CD4-positive, alpha-beta T cell treated with Interleukin-12 subunit alpha and Interleukin-12 subunit beta, for 1 hour (primary cell): ENCODE data around the gene TWIST2.

ENCODE experiments used
- DNase-seq: peaks from one replicate; pipeline ENCODE4 v3.0.0-alpha.2; 2020

The TWIST2 gene

DNA sequence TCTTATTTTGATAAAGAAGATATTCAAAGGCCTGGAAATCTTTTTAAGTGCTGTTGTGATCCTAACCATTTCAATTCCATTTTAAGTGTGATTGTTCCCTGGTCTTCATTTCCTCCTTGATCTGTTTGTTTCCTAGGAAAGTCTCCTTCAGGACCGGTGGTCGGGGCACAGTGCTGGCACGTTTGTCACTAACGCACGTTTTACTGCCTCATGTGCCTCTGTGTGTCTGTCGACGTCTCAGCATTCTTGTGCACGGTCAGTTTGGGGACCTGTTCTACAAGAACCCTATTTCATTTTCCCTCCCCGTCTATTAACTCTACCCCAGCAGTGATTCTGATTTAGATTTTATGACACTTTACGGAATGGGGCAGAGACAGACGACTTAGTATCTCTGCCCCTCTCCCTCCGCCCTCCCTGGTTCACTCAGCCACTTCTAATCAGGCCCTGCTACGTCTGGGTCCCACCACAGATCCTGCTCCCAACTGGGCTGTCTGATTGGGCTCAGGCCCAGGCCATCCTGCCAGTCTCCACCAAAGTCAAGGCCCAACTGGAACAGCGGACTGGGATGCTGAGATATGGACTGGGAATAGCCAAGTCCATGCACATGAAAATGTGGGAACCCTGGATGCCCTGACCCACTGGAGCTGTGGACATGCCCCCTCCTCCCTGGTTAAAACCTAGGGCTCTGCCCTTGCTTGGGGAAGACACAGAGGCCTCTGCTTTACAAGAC lies 95.6 kb downstream of the TWIST2 start:
- DNase-seq: no peak

DNA sequence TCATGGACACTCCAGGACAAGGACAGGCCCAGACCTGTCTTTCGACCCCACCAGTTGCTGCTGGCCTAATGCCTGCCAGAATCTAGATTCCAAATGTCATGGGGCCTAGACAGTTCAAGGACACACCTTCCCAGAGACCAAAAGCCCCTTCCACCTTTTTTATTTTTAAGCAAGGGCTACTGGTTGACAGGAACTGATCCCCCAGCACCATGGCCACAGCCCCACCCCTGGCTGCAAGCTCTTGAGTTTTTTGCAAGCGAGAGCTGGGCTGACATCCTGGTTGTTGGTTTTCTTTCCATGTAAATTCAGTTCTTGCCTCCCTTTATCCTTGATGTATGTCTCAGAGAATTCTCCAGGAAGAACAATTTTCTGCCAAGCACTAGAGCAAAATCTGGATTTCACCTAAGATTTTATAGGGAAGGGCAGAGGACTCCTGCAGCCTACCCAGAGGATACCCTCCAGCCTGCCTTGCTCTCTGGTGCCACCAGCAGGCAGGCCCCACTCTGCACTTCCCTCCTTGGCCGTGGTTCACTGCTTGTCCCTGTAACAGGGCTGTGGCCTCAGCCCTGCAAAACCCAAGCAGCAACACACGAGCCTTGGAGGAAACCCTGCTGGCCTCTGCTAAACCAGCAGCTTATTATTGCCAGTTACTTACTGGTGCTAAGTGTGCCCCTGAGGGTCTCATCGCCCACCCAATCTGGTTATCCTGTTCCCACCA lies 97.7 kb downstream of the TWIST2 start:
- DNase-seq: no peak

DNA sequence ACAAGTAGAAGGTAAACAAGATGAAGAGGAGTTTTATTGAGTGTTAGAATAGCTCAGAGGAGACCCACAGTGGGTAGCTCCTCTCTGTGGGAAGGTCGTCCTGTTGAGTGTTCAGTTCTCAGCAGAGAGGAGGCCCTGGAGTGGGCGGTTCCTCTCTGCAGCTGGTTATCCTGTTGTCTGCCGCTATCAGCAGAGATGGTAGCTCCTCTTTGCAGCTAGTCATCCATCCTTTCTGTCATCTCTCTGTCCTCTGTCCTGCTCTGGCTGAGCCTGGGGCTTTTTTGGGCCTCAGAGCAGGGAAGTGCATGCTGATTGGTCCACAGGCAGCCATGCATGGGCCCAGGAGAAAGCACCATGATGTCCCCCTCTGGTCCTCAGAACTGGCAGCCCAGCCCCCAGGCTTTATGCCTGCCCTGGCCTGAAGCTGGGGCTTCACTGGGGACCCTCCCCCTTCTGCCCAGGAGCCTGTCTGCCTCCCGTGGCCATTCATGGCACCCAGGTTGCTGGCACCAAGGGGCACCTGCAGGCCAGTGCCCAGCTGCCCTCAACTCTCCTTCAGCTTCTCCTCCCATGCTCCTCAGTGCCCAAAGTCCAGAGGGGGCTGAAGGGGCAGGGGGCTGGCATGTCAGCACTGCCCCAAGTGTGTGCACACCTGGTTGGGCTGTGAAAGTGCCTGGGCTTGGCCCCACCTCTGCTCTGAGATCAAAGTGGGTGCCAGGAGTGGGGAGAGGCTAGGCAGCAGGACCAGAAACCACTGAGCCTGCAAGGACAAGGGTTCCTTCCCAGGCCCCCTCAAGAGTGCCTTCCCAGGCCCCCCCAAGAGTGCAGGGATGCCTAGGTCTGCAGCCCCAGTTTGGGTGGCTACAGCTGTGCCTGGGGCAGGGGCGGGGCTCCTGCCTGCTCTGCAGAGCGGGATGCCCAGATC lies 98.7 kb downstream of the TWIST2 start:
- no peak for DNase-seq

DNA sequence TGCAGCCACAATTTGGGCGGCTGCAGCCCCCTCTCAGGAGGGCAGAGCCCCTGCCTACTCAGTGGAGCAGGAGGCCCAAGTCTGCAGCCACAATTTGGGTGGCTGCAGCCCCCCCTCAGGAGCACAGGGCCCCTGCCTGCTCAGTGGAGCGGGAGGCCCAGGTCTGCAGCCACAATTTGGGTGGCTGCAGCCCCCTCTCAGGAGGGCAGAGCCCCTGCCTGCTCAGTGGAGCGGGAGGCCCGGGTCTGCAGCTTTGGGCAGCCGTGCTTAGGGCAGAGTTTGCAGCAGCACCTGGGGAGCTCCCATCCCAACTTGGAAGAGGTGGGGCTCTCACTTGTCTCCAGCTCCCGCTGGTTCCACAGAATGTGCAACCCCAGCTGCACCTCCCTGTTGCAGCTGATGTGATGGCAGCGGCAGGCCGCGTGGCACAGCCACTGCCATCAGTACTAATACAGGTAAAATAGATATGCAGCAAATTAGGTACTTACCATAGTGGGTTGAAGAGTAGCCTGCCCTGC lies 99.4 kb downstream of the TWIST2 start:
- no peak for DNase-seq

DNA sequence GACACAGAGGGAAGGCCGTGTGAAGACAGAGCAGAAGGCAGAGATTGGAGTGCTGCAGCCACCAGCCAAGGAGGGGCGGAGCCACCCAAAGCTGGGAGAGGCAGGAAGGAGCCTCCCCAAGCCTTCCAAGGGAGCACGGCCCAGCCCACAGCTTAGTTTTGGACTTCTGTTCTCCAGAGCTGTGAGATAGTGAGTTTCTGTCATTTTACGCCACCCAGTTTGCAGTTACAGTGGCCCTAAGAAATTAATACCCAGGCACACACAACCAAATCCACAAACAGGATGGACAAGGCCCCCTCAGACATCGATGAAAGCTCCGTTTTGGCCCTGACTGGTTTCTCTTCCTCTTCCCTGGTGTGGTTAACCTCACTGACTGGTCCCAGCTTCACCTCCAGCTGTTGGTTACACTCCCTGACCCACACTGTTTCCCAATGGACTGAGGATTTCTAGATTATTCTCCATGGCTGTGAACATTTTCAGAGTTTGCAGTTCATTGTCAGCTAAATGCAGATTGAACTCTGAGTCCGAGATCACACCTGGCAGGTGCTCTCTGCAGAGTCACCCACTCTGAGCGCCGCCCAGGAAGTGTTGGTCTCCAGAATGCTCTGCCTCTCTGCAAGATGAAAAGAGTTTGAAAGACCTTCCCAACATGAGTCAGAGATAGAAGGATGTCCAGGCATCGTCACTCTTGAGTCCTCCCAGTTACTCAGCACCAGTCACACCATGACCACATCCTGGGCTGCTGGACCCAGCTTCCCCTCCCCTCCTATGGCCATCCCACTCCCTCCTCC lies 100.2 kb downstream of the TWIST2 start:
- DNase-seq: no peak

DNA sequence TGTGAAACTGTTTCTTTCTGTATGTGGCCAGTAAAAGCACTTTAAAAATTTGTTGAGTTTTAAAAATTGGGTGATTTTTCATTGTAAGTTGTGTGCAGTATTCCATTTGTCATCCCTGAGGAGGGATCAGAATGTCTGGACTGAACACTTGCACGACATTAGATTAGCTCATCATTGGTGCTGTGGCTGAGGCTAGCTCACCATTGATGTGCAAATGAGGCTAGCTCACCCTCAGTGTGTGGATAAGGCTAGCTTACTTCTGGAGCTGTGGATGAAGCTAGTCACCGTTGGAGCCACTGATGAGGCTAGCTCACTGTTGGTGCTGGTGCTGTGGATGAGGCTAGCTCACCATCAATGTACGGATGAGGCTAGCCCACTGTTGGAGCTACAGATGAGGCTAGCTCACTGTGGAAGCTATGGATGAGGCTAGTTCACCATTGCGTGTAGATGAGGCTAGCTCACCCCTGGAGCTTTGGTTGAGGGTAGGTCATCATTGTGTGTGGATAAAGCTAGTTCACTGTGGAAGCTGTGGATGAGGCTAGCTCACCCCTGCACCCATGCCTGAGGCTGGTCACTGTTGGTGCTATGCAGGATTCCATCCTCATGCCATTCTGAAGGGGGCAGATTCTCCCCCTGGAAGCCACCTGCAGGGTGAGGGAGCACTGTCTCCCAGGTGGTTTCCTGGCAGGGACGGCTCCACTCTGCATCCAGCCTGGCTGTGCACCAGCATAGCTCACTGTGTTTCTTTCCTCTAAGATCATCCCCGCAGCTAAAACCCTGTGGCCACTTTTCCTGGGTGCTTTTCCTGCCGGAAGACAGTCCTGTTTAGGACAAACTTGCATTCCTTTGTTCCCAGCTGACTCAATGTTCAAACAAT lies 101.1 kb downstream of the TWIST2 start:
- no peak for DNase-seq

DNA sequence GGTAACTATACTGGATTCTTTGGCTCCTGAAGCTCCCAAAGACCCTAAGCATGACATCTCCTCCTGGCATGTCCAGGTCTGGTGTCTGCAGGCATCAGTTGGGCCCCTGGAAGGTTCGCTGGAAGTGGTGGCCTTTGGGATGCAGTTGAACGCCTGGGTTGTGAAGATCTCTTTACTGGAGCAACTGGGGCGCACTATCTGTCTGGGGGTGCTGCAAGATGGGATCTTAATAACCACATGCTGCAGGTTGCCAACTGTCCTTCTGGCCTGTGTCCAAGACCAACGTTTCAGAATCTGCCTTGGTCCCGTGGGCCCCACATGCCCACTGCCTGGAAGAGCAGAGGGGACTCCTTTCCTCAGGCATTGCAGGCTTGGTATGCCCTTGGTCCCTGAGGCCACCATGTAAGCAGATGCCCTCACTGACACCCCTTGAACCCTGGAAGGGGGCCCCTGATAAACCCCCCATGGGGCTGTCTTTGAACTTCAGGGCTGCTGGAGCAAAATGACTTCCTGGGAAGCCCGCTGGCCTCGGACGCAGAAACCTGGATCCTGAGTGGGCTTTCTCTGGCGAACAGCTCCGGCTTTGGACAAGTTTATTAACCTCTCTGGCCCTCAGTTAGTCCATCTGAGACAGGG lies 101.9 kb downstream of the TWIST2 start:
- DNase-seq: no peak

DNA sequence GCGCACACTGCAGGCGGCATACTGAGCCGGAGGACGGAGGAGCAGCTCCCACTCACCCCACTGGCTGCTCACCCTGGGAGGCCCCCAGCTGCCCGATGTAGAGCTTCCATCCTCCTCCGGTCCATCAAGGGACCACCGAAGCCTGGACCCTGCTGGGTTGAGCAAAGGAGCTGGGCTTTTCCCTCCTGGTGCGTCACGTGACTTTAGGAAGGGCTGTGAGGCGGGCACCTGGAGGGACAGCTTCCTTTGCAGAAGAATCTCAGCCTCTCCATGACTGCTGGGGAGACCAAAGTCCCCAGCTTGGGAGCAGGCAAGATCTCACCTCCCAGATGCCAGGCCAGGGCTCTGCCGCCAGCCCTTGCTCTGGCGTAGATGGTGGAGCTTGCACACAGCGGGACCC lies 102.7 kb downstream of the TWIST2 start:
- DNase-seq: no peak

DNA sequence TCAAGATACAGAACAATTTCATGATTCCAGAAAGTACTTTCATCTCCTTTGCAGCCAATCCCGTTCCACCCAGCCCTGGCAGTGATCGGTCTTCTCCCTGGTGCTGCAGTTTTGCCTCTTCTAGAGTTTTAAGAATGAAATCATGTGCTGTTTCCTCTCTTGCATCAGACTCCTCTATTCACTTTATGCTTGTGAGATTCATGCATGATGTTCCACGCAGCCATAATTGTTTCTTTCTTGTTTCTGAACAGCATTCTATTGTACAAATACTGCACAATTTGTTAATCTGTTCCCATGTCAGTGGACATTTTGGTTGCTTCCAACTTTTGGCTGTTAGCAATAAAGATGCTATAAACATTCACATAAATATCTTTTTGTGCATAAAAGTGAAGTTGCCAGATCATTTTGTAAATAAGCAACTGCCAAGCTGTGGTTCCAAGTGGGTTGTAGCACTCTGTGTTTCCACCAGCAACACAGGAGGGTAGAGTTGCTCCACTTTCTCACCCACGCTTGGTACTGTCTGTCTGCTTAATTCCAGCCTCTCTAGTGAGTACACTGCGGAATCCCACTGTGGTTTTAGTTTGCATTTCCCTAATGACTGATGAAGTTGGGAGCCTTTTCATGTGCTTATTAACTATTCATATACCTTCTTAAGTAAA lies 104.5 kb downstream of the TWIST2 start:
- no peak for DNase-seq

DNA sequence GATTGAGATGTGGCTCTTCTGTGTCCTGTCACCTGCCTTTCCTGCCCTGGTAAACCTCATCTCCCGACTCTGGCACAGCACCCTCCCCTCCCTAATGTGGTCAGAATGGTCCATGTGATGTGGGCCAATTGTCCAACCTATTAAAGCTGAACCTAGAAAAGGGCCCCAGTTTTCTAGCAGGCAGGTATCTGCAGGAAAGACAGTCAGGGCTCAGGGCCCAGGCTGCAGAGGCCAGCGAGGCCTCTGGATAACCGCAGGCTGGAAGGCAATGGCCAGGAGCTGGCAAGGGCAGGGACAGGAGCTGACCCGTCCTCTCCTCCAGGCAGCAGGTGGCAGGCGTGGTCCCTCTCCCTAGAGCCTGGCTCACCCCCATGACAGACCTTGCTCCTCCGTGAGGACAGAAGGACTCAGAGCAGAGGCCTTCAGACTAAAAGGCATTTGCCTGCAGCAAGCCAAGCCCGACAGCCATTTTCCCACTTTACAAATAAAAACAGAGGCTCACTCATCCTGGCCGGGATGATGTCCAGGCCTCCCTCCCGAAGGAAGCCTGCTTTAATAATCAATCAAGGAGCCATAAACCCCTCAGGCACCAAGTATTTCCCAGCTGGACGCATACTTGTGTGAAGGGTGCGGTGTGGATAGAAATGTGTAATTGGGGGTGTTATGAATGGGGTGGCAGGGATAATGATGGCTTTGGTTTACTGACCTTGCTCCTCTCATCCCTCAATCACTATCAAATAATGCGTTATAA lies 107.1 kb downstream of the TWIST2 start:
- no peak for DNase-seq

DNA sequence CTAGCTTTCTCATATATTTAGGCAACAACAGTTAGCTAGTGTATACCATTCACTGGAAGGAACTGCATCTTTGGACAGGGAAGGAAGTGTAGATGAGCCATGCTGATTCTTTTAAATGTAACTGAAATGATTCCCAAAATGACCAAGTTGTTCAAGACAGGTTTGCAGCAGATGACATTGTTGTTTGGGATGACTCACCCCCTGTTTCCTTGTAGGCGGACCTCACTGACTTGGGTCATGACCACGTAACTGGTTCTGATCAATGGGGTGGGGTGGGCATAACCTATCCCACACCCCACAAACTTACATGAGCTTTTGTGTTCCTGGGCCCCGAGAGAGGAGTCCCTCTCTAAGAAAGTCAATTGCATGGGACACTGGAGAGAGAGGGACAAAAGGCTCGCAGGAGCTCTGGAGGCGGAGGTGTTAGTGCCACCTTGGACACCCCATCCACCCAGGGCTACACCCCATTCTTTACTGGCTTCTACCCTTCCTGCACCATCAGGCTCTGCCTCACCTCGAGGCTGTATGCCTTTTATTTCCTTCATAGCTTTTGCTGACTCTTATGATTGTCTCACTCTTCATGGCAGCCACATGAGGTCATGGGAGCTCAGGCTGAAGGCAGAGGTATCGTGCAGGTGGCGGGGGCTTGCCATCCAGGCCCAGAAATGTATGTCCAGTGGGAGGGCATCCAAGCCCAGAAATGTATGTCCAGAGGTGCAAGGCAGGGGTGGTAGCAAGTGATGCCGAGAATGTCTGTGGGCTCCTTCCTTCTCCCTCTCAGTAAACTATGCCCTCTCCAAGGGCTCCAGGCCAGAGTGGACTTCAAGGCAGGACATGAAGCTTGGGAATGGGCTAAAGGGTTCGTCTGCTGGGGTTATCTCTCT lies 108.0 kb downstream of the TWIST2 start:
- no peak for DNase-seq

DNA sequence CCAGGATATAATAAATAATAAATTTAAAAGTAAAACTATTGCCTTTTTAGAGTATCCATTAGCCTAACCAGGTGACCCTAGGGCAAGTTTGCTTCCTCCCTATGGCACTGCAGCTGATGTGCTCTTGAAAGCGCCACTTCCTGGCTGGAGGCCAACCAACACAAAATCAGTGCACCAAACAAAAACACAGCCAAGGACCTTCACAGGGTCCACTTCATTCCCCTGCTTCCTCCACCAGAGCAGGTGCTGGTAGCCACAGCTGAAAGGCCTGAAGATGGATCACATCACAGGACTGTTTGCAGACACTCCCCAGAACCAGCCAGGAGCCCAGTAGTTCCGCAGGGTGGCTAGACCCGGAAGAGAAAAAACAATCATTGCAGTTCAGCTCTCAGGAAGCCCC lies 108.8 kb downstream of the TWIST2 start:
- DNase-seq: no peak
